Natural killer cell (primary cell): Measurements from ENCODE around the gene MOV10L1. TPM values are rescaled to one million over a fixed set of nuclear protein-coding genes. Genes with fewer than 3 reads are reported as not detected.

Experiments used
- ATAC-seq, 3 donors: fragments of 150-1000 bp in 2 of 3; fragments of 200-7000 bp in 1 of 3; cut with Tn5 transposase; 1 replicate in 1 of 3; 2 replicates in 2 of 3; pipeline ENCODE4 v1.10.0; 2021; ENCODE audit warnings: mild to moderate bottlenecking in 2 of 3, moderate library complexity in 2 of 3
- DNase-seq, 2 donors: peaks; one replicate each; pipeline versions ENCODE4 v3.0.0 to v3.0.0-alpha.2; 2013 to 2021; ENCODE audit warnings: mixed read lengths in 1 of 2
- H3K27ac ChIP-seq: one replicate; pipeline ENCODE4 v1.5.1; 2013; ENCODE audit warnings: mild to moderate bottlenecking, low read length
- H3K27me3 ChIP-seq: one replicate; pipeline ENCODE4 v1.6.1; 2013; ENCODE audit warnings: low read length; ENCODE audit not compliant: control insufficient read depth, insufficient read depth
- H3K36me3 ChIP-seq: one replicate; pipeline ENCODE4 v1.6.1; 2013; ENCODE audit warnings: low read length; ENCODE audit not compliant: control insufficient read depth, insufficient read depth
- H3K4me1 ChIP-seq: one replicate; pipeline ENCODE4 v1.6.1; 2013; ENCODE audit warnings: low read length; ENCODE audit not compliant: control insufficient read depth, insufficient read depth
- H3K4me3 ChIP-seq: one replicate; pipeline ENCODE4 v1.5.1; 2013; ENCODE audit warnings: low read length
- H3K9me3 ChIP-seq: one replicate; pipeline ENCODE4 v1.6.1; 2013; ENCODE audit warnings: low read length; ENCODE audit not compliant: control insufficient read depth, insufficient read depth
- H3K27ac Mint-ChIP-seq, 2 donors: one replicate each; pipeline ENCODE4 v1.8.0; 2022; ENCODE audit warnings: mild to moderate bottlenecking in 2 of 2, mixed read lengths in 2 of 2, moderate library complexity in 1 of 2
- H3K27me3 Mint-ChIP-seq, 2 donors: one replicate each; pipeline ENCODE4 v1.8.0; 2022; ENCODE audit warnings: low read depth in 2 of 2, mixed read lengths in 2 of 2
- H3K36me3 Mint-ChIP-seq: one replicate; pipeline ENCODE4 v1.8.0; 2022; ENCODE audit warnings: mixed read lengths
- H3K4me1 Mint-ChIP-seq, 2 donors: one replicate each; pipeline ENCODE4 v1.8.0; 2022; ENCODE audit warnings: mixed read lengths in 2 of 2
- H3K4me3 Mint-ChIP-seq: one replicate; pipeline ENCODE4 v1.8.0; 2022; ENCODE audit warnings: mild to moderate bottlenecking, moderate library complexity, mixed read lengths
- H3K9me3 Mint-ChIP-seq, 2 donors: one replicate each; pipeline ENCODE4 v1.8.0; 2022; ENCODE audit warnings: mixed read lengths in 2 of 2
- WGBS: methylation state at CpG from one replicate; pipeline ENCODE4 v1.1.7; 2013; ENCODE audit warnings: missing lambda C conversion rate; ENCODE audit not compliant: insufficient coverage; 5-methylcytosine and 5-hydroxymethylcytosine counted together
- intact Hi-C: fragments of 100-400 bp; cut with micrococcal nuclease; formaldehyde crosslinking; loops from one replicate; pipeline ENCODE4 v1.14.2; 2022
- total RNA-seq, 4 donors: library from RNA; stranded (reverse); fragments of 120-200 nt in 1 of 4; gene quantifications; one replicate each; pipeline versions ENCODE4 v1.2.3 to v1.2.4, GENCODE V29; 2013 to 2022
- TF ChIP-seq, protein P1 (sequence below): fragments of 200-600 bp; IDR thresholded peaks from one replicate; pipeline ENCODE4 v1.8.0; 2022; ENCODE audit warnings: antibody characterized with exemption

MOV10L1 gene
- total RNA-seq, 3 donors from 2014 or later (not counting 1 experiment from before 2014, with no cell fraction given), result 1.0 to 1.7 TPM; not detected in 1

DNA sequence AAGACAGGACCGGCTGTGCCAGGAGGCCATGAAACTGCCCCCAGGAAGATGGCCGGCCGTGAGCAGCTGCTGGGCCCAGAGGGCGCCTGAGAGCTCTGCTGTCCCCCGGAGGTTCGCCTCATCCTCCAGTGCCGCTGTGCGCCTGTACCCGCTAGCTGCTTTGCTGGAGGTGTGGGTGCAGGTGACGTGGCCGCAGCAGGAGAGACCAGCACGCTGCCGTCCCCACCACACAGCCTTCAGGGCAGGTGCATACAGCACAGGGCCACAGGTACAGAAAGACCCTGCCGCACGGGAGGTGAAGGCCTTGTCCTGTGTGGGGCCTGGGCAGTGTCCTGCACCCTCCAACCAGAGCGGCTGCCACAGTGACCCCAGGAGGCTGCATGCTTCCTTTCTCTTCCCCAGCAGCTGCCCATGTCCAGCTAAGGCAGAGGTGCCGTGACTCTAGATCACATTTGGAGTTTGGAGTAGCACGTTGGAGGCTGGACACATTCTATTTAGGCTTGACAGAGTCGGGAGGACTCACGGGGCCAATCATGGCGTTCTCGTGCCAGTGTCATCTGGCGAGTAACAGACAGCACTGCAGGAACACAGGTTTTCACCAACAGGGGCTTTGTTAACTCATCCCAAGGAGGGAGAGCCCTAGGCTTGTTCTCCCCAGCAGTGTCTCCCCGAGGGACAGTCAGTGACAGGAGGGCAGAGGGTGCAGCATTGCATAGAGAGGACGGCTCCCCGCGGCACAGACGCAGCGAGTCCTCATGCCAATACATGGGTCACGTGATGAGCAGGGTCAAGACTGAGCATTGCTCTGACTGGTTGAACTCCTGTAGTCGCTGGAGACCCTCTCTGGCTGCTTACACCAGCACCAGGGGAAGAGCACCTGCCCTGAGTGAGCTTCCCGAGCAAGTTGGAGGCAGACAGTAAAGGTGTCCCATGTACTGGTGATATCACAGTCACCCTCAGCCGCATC is 62.0 kb downstream of the MOV10L1 start:
- 90% methylated on average over 33 of the region's 33 CpGs for WGBS
- no peak overlapping the region for H3K4me3 Mint-ChIP-seq
- no peak overlapping the region for H3K27ac Mint-ChIP-seq

DNA sequence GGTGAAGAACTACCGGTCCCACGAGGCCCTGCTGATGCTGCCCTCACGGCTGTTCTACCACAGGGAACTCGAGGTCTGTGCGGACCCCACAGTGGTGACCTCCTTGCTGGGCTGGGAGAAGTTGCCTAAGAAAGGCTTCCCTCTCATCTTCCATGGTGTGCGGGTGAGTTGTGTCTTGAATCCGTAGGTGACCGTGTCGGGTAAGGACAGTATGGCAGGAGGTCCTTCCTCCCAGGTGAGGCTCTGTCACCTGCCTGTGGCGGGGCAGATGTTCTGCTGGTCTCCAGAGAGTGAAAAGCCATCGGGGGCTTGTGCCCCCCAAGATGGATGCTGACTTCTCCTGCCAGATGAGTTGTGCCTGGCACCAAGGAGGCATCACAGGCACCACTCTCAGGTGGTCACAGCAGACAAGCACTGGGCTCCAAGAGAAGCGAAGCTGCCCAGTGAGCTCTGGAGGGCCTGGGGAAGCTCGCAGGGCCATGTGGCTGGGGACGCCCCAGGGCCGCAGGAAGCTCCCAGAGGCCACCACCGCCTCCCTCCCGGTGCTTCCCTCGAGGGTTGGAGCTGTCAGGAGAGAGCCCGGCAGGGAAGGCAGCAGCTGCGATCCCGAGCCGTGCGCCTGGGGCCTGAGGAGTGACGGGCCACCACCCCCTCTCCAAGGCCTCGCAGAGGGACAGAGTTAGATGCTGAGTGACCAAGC is 63.4 kb downstream of the MOV10L1 start:
- intact Hi-C loops, result no loop called here
- Histone ChIP-seq H3K27ac (no peak overlapping the region), H3K4me1 (peaks cover 7% of the 10 kb centered on the region), H3K27me3 (no peaks in the 10 kb centered on the region), H3K36me3 (no peaks in the 10 kb centered on the region), H3K4me3 (no peak overlapping the region), H3K9me3 (no peaks in the 10 kb centered on the region)
- Mint-ChIP-seq H3K27me3 (peaks cover 0 to 8% of the 10 kb centered on the region in 2 donors), H3K36me3 (no peaks in the 10 kb centered on the region), H3K9me3 (no peaks in the 10 kb centered on the region), H3K27ac (no peak overlapping the region), H3K4me3 (no peak overlapping the region), H3K4me1 (peaks cover 0 to 4% of the 10 kb centered on the region in 2 donors)
- 92% methylated on average over 25 of the region's 25 CpGs for WGBS
- DNase-seq (no peak), ATAC-seq (no peak)
- TF ChIP-seq, protein P1, sequence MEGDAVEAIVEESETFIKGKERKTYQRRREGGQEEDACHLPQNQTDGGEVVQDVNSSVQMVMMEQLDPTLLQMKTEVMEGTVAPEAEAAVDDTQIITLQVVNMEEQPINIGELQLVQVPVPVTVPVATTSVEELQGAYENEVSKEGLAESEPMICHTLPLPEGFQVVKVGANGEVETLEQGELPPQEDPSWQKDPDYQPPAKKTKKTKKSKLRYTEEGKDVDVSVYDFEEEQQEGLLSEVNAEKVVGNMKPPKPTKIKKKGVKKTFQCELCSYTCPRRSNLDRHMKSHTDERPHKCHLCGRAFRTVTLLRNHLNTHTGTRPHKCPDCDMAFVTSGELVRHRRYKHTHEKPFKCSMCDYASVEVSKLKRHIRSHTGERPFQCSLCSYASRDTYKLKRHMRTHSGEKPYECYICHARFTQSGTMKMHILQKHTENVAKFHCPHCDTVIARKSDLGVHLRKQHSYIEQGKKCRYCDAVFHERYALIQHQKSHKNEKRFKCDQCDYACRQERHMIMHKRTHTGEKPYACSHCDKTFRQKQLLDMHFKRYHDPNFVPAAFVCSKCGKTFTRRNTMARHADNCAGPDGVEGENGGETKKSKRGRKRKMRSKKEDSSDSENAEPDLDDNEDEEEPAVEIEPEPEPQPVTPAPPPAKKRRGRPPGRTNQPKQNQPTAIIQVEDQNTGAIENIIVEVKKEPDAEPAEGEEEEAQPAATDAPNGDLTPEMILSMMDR, result no peak

More for the DNA sequence above, 62.0 kb downstream of the MOV10L1 start:
- H3K9me3 ChIP-seq, result no peaks in the 10 kb centered on the region
- no peak for DNase-seq
- no peaks in the 10 kb centered on the region for H3K36me3 ChIP-seq
- no peaks in the 10 kb centered on the region for H3K9me3 Mint-ChIP-seq
- ATAC-seq, result no peak
- no peak overlapping the region for H3K4me3 ChIP-seq
- intact Hi-C loops, result no loop called here
- H3K27me3 ChIP-seq, result no peaks in the 10 kb centered on the region
- TF ChIP-seq, protein P1, result no peak
- H3K4me1 Mint-ChIP-seq, result peaks cover 0 to 6% of the 10 kb centered on the region in 2 donors
- H3K27me3 Mint-ChIP-seq, result no peaks in the 10 kb centered on the region
- H3K36me3 Mint-ChIP-seq, result no peaks in the 10 kb centered on the region
- H3K4me1 ChIP-seq, result peaks cover 11% of the 10 kb centered on the region
- H3K27ac ChIP-seq, result no peak overlapping the region

DNA sequence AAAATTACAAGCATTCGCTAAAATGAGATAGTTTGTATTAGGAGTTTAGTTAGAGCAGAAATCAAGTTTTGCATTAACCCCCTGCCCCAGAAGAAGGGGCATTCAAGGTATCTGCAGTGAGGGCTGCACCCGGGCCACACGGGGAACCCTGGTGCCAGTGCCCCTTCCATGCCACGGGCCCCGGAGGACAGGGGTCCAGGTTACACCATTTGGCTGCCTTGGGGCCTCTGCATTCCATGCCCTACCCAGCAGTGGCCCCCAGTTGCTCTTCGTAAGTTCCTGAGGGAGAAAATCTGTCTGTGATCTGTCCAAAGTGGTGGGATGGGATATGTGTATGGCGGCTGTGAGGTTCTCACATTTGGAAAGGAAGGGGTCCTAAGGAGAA is 63.9 kb downstream of the MOV10L1 start:
- intact Hi-C loops, result no loop called here
- H3K36me3 ChIP-seq, result no peaks in the 10 kb centered on the region
- no peaks in the 10 kb centered on the region for H3K9me3 ChIP-seq
- H3K4me1 ChIP-seq, result peaks cover 6% of the 10 kb centered on the region
- Mint-ChIP-seq H3K4me1 (peaks cover 0 to 4% of the 10 kb centered on the region in 2 donors), H3K4me3 (no peak overlapping the region), H3K27me3 (peaks cover 0 to 8% of the 10 kb centered on the region in 2 donors), H3K36me3 (no peaks in the 10 kb centered on the region), H3K27ac (no peak overlapping the region), H3K9me3 (no peaks in the 10 kb centered on the region)
- WGBS, result 92% methylated on average over 7 of the region's 7 CpGs
- DNase-seq (no peak), ATAC-seq (no peak)
- TF ChIP-seq, protein P1, result no peak
- no peak overlapping the region for H3K4me3 ChIP-seq
- no peak overlapping the region for H3K27ac ChIP-seq
- no peaks in the 10 kb centered on the region for H3K27me3 ChIP-seq
